DOHH2 (cell line): Measurements from ENCODE around the gene GNG12.

Source experiments
- H3F3A ChIP-seq: fragments of 200-600 bp; sonication (generic), shearing (Covaris generic); 2 replicates; pipeline ENCODE4 v1.6.0; 2016; ENCODE audit warnings: antibody characterized with exemption, mild to moderate bottlenecking; ENCODE audit not compliant: control insufficient read depth, insufficient read depth
- H3K27ac ChIP-seq: fragments of 200-600 bp; sonication (generic); 2 replicates; pipeline ENCODE4 v1.5.1; 2014; ENCODE audit warnings: low read depth, mild to moderate bottlenecking, low read length, moderate library complexity
- H3K27me3 ChIP-seq: fragments of 200-600 bp; sonication (generic); 2 replicates; pipeline ENCODE4 v1.6.1; 2014; ENCODE audit warnings: mild to moderate bottlenecking, low read length, mixed read lengths; ENCODE audit not compliant: control insufficient read depth
- H3K36me3 ChIP-seq: fragments of 200-600 bp; sonication (generic); 2 replicates; pipeline ENCODE4 v1.6.1; 2014; ENCODE audit warnings: mild to moderate bottlenecking, low read length, moderate library complexity, mixed read lengths; ENCODE audit not compliant: control insufficient read depth
- H3K4me1 ChIP-seq: fragments of 200-600 bp; sonication (generic); 2 replicates; pipeline ENCODE4 v1.6.1; 2014; ENCODE audit warnings: mild to moderate bottlenecking, low read length, mixed read lengths; ENCODE audit not compliant: control insufficient read depth
- H3K4me2 ChIP-seq: fragments of 200-600 bp; sonication (generic); 2 replicates; pipeline ENCODE4 v1.6.0; 2014; ENCODE audit warnings: mild to moderate bottlenecking, low read length, moderate library complexity
- H3K4me3 ChIP-seq: fragments of 200-600 bp; sonication (generic); 2 replicates; pipeline ENCODE4 v1.5.1; 2014; ENCODE audit warnings: mild to moderate bottlenecking, low read length, mixed read lengths
- H3K79me2 ChIP-seq: fragments of 200-600 bp; sonication (generic); 2 replicates; pipeline ENCODE4 v1.6.1; 2014; ENCODE audit warnings: mild to moderate bottlenecking, low read length, mixed read lengths; ENCODE audit not compliant: control insufficient read depth
- H3K9me2 ChIP-seq: fragments of 200-600 bp; sonication (generic); replicated peaks from 2 replicates; pipeline ENCODE4 v1.6.1; 2014; ENCODE audit warnings: mild to moderate bottlenecking, low read length, mixed read lengths; ENCODE audit not compliant: control insufficient read depth
- H3K9me3 ChIP-seq: fragments of 200-600 bp; sonication (generic); 2 replicates; pipeline ENCODE4 v1.6.1; 2014; ENCODE audit warnings: antibody characterized with exemption, low read length, mixed read lengths; ENCODE audit not compliant: control insufficient read depth, insufficient read depth
- H4K20me1 ChIP-seq: fragments of 200-600 bp; sonication (generic); 2 replicates; pipeline ENCODE4 v1.6.0; 2014; ENCODE audit warnings: low read depth, mild to moderate bottlenecking, antibody characterized with exemption, low read length, moderate library complexity; ENCODE audit not compliant: control insufficient read depth, insufficient read depth
- CTCF ChIP-seq: fragments of 200-600 bp; sonication (generic); IDR thresholded peaks from one replicate; pipeline ENCODE4 v1.5.1; 2014; ENCODE audit warnings: antibody characterized with exemption, mild to moderate bottlenecking, low read depth, low read length; ENCODE audit not compliant: poor library complexity, severe bottlenecking
- EZH2phosphoT487 ChIP-seq: fragments of 200-600 bp; sonication (generic); IDR thresholded peaks from 2 replicates; pipeline ENCODE4 v1.6.1; 2017; ENCODE audit warnings: borderline replicate concordance, mild to moderate bottlenecking, antibody characterized with exemption, low read length, moderate library complexity, mixed read lengths

The GNG12 gene

GRCh38 chr1:67816095-67816475, 17.2 kb downstream of the GNG12 start:
- H3K79me2 ChIP-seq, result no peaks in the 10 kb centered on the region
- no peaks in the 10 kb centered on the region for H3K36me3 ChIP-seq
- no peaks in the 10 kb centered on the region for H3F3A ChIP-seq
- H3K4me3 ChIP-seq, result no peak overlapping the region
- H3K9me3 ChIP-seq, result no peaks in the 10 kb centered on the region
- H3K9me2 ChIP-seq, result no peaks in the 10 kb centered on the region
- no peak overlapping the region for H3K4me2 ChIP-seq
- peaks cover 2% of the 10 kb centered on the region; the same call in 1 of the 2 replicates for H3K27me3 ChIP-seq
- TF ChIP-seq EZH2phosphoT487 (no peak), CTCF (no peak)
- H3K4me1 ChIP-seq, result no peaks in the 10 kb centered on the region
- no peak overlapping the region for H3K27ac ChIP-seq
- no peaks in the 10 kb centered on the region for H4K20me1 ChIP-seq

- Histone ChIP-seq H3K27me3 (peaks cover 2% of the 10 kb centered on the region; the same call in 1 of the 2 replicates), H3K4me1 (no peaks in the 10 kb centered on the region), H3K4me3 (no peak overlapping the region), H4K20me1 (no peaks in the 10 kb centered on the region), H3K9me3 (no peaks in the 10 kb centered on the region), H3K79me2 (no peaks in the 10 kb centered on the region), H3K4me2 (no peak overlapping the region), H3K36me3 (no peaks in the 10 kb centered on the region), H3K27ac (no peak overlapping the region), H3K9me2 (no peaks in the 10 kb centered on the region), H3F3A (no peaks in the 10 kb centered on the region)
- no peak for TF ChIP-seq EZH2phosphoT487
- no peak for TF ChIP-seq CTCF
Observed at GRCh38 chr1:67815303-67816094, 17.8 kb downstream of the GNG12 start.

GRCh38 chr1:67814121-67814772, 19.0 kb downstream of the GNG12 start:
- no peaks in the 10 kb centered on the region for H3F3A ChIP-seq
- no peaks in the 10 kb centered on the region for H3K36me3 ChIP-seq
- H3K27me3 ChIP-seq, result peaks cover 2% of the 10 kb centered on the region; the same call in 1 of the 2 replicates
- H3K4me1 ChIP-seq, result no peaks in the 10 kb centered on the region
- no peak for TF ChIP-seq CTCF
- no peak for TF ChIP-seq EZH2phosphoT487
- H3K9me3 ChIP-seq, result no peaks in the 10 kb centered on the region
- H4K20me1 ChIP-seq, result no peaks in the 10 kb centered on the region
- H3K27ac ChIP-seq, result no peak overlapping the region
- no peak overlapping the region for H3K4me3 ChIP-seq
- no peaks in the 10 kb centered on the region for H3K9me2 ChIP-seq
- no peaks in the 10 kb centered on the region for H3K79me2 ChIP-seq
- H3K4me2 ChIP-seq, result no peak overlapping the region
